ENCODE measurements around the gene NAV1. TPM values are rescaled to one million over a fixed set of nuclear protein-coding genes. Genes with fewer than 3 reads are reported as not detected.

Gene NAV1
- total and polyA plus RNA-seq, 9 of the 15 experiments (the other 6 are each of a cell fraction or from before 2014, with no cell fraction given), result 0.91 to 16.8 (median 3.2) TPM

DNA sequence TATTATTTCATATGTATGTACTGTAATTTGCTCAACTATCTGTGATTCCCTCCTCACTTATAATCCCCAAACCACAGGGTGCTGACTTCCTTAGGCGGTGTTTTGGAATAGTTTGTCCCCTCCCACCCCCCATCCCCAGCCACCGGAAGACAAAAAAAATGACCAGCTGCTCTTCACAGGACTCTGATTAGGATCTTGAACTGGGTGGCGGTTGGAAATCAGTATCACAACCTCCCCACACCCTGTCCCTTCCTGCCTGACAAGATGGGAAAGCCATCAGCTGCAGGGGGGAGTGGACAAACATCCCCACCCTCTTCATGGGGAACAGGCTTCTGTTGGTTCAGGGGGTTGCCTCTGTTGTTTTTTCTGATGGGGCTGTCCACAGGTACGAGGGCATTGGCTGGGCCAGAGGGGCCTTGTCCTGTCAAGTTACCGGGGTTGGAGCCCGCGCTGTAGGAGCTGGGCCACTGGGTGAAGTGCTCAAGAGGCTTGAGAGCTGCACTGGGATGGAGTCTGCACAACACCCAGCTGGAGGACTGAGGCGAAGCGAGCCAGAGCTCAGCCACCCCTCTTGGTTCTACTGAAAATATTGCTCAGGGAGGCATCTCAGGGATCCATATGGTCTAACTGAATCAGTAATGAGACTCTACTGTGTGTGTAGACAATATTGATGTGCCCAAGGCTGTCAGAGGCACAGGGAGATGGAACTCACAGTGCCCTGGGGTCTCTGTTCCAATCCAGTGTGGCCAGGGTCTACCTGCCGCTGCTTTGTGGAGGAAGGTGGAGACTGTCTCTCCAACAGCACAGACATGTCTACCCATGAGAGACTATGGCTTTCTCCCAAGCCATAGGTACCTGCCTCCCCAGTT, 28.2 kb downstream of the NAV1 start (continued):
- no peak for TF ChIP-seq RFX1 (IDR thresholded peaks at IDR 0.05)
- peak; percentile 73 for TF ChIP-seq FOXM1 (IDR thresholded peaks at IDR 0.05; ENCODE audit: low read depth)
- TF ChIP-seq FOXM1 (CRISPR knock-in tag; IDR thresholded peaks at IDR 0.05; ENCODE audit: low read depth), result no peak
- TF ChIP-seq MECOM (CRISPR knock-in tag; IDR thresholded peaks at IDR 0.05), result peak; percentile 86
- no peak for TF ChIP-seq NFXL1 (CRISPR knock-in tag; IDR thresholded peaks at IDR 0.05)
- peak; percentile 4; the same call in 1 of the 2 replicates for TF ChIP-seq ZSCAN32 (CRISPR knock-in tag; IDR thresholded peaks at IDR 0.05)
- TF ChIP-seq BRD4 (IDR thresholded peaks at IDR 0.05), result 0 out of 2 replicates have a peak, but pooled peaks have one; percentile 62
- TF ChIP-seq ATF1 (CRISPR knock-in tag; IDR thresholded peaks at IDR 0.05), result no peak
- TF ChIP-seq ATF1 (tag; IDR thresholded peaks at IDR 0.05), result peak; percentile 55
- peak; percentile 85 for TF ChIP-seq ZEB2 (IDR thresholded peaks at IDR 0.05)
- no peak for TF ChIP-seq ZNF778 (CRISPR knock-in tag; IDR thresholded peaks at IDR 0.05)
- no peak for TF ChIP-seq KAT7 (CRISPR knock-in tag; IDR thresholded peaks at IDR 0.05; ENCODE audit: borderline replicate concordance)
- 0 out of 2 replicates have a peak, but pooled peaks have one; percentile 55 for TF ChIP-seq KLF1 (tag; IDR thresholded peaks at IDR 0.05)
- TF ChIP-seq HDAC2 (IDR thresholded peaks at IDR 0.05), result peak; percentile 94
- TF ChIP-seq DIDO1 (tag; IDR thresholded peaks at IDR 0.05; ENCODE audit: low read depth), result no peak
- peak; percentile 80 for TF ChIP-seq ERF (CRISPR knock-in tag; IDR thresholded peaks at IDR 0.05)
- peak; percentile 67 for TF ChIP-seq ZNF134 (CRISPR knock-in tag; conservative IDR thresholded peaks at IDR 0.05)
- TF ChIP-seq PATZ1 (CRISPR knock-in tag; IDR thresholded peaks at IDR 0.05; ENCODE audit: borderline replicate concordance), result peak; percentile 85
- TF ChIP-seq CTBP1 (IDR thresholded peaks at IDR 0.05; ENCODE audit: borderline replicate concordance), result peak; percentile 93
- TF ChIP-seq POLR2B (IDR thresholded peaks at IDR 0.05; ENCODE audit: low read depth, partially characterized antibody), result peak; percentile 39
- peak; percentile 80 to 91 for TF ChIP-seq TRIM24 (IDR thresholded peaks at IDR 0.05)
- TF ChIP-seq, protein P1, sequence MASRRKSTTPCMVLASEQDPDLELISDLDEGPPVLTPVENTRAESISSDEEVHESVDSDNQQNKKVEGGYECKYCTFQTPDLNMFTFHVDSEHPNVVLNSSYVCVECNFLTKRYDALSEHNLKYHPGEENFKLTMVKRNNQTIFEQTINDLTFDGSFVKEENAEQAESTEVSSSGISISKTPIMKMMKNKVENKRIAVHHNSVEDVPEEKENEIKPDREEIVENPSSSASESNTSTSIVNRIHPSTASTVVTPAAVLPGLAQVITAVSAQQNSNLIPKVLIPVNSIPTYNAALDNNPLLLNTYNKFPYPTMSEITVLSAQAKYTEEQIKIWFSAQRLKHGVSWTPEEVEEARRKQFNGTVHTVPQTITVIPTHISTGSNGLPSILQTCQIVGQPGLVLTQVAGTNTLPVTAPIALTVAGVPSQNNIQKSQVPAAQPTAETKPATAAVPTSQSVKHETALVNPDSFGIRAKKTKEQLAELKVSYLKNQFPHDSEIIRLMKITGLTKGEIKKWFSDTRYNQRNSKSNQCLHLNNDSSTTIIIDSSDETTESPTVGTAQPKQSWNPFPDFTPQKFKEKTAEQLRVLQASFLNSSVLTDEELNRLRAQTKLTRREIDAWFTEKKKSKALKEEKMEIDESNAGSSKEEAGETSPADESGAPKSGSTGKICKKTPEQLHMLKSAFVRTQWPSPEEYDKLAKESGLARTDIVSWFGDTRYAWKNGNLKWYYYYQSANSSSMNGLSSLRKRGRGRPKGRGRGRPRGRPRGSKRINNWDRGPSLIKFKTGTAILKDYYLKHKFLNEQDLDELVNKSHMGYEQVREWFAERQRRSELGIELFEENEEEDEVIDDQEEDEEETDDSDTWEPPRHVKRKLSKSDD (conservative IDR thresholded peaks at IDR 0.05; ENCODE audit: low read length), result no peak
- peak; percentile 90 for TF ChIP-seq CBFA2T2 (conservative IDR thresholded peaks at IDR 0.05)
- TF ChIP-seq MED1 (CRISPR knock-in tag; IDR thresholded peaks at IDR 0.05; ENCODE audit: borderline replicate concordance), result no peak
- peak; percentile 89 for TF ChIP-seq SMARCE1 (IDR thresholded peaks at IDR 0.05)
- TF ChIP-seq ZNF699 (CRISPR knock-in tag; IDR thresholded peaks at IDR 0.05; ENCODE audit: insufficient replicate concordance), result no peak
- TF ChIP-seq TCF3 (CRISPR knock-in tag; IDR thresholded peaks at IDR 0.05), result peak; percentile 87
- TF ChIP-seq CGGBP1 (CRISPR knock-in tag; IDR thresholded peaks at IDR 0.05), result no peak

Measured in K562 (cell line).